Activated gamma-delta T cell treated with Interleukin-2 at 50 U/mL for 16 hours (primary cell): ENCODE results near the gene P2RX7.

Experiments used
- DNase-seq: peaks from one replicate; pipeline ENCODE4 v3.0.0-alpha.2; 2020

The P2RX7 gene

GRCh38 chr12:121132601-121133481 lies at the start of gene P2RX7:
TSS of gene P2RX7 (plus strand) at chr12:121132876. CDS start at chr12:121132971, 95 bp downstream.
- peak; percentile 42 for DNase-seq

- no peak for DNase-seq
Observed at GRCh38 chr12:121084229-121084628, 48.4 kb upstream of the P2RX7 start.

DNA sequence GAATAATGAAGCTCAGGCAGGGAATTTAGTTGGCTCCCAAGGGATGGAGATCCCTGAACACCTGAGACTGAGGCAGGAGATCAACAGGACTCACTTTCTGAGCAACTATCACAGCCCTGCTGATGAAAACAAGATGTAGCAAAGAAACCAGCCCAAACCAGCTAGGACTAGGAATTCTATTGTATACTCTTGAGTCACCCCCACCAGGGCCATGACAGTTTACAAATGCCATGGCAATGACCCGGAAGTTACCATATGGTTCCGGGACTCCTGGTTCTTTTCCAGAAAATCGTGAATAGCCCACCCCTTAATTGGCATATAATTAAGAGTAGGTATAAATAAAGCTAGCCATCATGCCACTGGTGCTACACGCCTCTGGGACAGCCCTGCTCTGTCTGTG lies 47.6 kb upstream of the P2RX7 start:
- DNase-seq: no peak

GRCh38 chr12:121085506-121086353 lies 46.9 kb upstream of the P2RX7 start:
- DNase-seq: no peak

- no peak for DNase-seq
Observed at GRCh38 chr12:121086781-121087295, 45.8 kb upstream of the P2RX7 start.

DNA sequence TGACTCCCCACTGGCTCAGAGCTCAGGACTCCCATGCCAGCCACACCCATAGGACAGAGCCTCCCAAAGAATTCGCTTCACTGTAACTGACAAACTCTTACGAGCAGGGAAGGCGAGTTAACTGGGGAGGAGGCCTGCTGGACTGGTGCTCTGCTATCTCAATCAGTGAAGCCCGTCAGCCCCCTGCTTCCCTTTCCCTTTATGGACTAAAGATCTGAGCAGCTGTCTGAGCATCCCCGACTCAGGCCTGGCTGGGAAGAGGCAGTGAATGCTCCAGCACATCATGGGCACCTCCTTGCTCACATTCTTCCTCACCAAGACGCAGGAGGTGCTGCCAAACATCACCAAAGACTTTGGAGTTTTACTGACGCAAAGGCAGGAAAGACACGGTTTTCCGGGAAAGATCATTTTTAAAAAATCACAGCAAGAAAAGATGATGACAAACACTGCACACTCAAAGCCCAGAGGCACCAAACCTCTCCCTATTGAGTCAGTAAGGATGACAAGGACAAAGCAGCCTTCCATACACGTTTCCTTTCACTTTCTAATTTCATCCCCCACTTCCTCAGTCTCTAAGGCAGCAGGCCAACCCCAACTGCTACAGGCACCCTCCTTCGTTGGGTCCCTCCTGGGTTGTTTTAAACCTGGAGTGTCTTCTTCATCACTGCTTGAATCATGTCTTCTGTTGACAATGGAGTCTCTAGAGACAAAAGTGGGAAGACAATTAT lies 45.0 kb upstream of the P2RX7 start:
- no peak for DNase-seq

GRCh38 chr12:121088195-121088585 lies 44.5 kb upstream of the P2RX7 start:
- no peak for DNase-seq

DNA sequence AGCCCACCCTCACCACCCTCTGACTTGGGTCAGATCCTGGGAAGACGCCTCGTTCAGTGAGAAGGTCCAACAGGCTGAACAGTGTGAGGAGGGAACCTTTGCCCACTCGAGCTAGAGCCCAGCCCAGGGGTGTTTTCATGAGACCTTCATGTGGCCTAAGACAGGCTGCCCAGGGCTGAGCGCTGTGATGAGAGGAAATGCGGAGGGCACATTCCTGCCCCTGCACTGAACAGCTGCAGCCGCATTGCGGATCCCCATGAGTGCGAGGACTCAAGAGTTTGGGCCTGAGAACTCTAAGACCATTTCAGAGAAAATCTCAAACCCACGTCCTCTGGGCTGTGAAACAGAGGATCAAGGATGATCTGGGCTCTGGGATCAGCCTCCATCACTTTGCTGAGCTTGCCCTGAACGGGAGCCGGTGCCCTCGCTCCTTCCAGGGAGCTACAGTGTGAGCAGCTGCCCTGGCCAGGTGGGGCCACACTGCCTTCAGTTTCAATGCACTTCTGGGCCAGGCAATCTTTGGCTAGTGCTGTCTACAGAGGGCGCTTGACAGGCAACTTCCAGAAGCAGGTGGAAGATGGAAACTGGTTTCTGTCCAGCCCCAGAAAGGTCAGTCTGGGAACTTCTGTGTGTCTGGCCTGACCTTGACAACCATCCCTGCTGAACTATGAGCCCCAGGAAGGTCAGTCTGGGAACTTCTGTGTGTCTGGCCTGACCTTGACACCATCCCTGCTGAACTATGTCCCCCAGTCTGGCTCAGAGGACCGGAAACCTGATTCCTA lies 43.5 kb upstream of the P2RX7 start:
- no peak for DNase-seq

GRCh38 chr12:121089813-121090430 lies 42.8 kb upstream of the P2RX7 start:
- DNase-seq: no peak

- DNase-seq: no peak
Observed at GRCh38 chr12:121090586-121091514, 41.8 kb upstream of the P2RX7 start.

DNA sequence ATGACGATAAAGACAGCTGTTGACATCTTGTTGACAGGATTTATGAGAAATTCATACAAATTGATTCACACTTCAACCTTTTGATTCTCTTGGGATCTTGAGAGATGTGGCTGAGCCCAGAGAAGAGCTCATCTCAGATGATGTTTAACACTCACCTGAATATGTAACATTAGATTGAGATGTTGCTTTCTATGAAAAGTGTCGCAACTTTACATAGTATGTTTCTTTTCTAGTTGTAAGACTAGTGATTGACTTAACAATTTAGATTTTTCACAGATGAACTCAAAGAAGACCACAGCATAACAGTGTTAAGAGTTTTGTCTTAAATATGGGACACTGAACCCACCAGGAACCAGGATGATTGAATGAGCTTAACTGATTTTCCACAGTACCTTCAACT lies 40.6 kb upstream of the P2RX7 start:
- no peak for DNase-seq

DNA sequence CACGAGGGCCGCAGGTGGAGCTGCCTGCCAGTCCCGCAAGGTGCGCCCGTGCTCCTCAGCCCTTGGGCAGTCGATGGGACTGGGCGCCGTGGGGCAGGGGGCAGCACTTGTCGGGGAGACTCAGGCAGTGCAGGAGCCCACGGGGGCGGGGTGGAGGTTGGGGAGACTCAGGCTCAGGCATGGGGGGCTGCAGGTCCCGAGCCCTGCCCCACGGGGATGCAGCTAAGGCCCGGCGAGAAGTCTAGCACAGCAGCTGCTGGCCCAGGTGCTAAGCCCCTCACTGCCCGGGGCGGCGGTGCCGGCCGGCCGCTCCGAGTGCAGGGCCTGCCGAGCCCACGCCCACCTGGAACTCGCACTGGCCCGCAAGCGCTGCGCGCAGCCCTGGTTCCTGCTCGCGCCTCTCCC lies 39.2 kb upstream of the P2RX7 start:
- no peak for DNase-seq

- peak; percentile 77 for DNase-seq
Observed at GRCh38 chr12:121095544-121096198, 37.0 kb upstream of the P2RX7 start.

GRCh38 chr12:121096199-121096798 lies 36.4 kb upstream of the P2RX7 start:
- no peak for DNase-seq

- DNase-seq: no peak
Observed at GRCh38 chr12:121099779-121100178, 32.9 kb upstream of the P2RX7 start.

- no peak for DNase-seq
Observed at GRCh38 chr12:121102307-121102706, 30.4 kb upstream of the P2RX7 start.

- no peak for DNase-seq
Observed at GRCh38 chr12:121107681-121108080, 25.0 kb upstream of the P2RX7 start.

- DNase-seq: no peak
Observed at GRCh38 chr12:121108492-121108891, 24.2 kb upstream of the P2RX7 start.

DNA sequence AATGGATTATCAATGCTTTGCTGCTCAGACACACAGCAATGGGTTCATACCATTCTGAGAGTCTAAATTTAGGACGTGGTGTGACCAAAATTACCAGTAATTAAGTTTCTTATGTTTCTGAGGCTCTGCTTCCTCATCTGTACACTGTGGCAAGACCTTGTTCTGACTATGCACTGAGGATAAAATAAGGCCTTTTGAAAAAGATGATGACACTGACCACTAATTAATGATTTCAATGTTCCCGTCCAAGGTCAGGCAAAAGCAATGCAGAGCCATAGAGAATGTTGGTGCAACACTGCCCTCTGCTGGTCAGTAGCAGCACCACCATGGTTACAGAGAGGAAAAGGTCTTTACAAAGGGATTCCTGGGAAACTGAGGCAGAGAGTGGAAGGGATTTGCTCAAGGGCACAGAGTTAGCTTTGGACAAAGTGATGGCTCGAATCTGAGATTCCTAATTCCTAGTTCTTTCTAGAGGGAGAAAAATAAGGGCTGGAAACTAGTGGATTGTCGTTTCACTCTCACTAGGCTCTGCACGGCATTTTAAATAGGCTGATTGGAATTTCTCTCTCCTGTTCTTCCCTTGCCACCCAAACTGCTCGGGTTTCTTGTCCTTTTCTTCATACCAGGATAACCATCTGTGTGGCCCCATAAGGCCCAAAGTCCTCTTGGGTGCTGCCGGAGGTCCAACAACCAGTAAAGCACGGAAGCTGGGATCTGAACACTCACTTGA lies 22.3 kb upstream of the P2RX7 start:
- DNase-seq: peak; percentile 66
